Gastrocnemius medialis (tissue), 4 donors: ENCODE data around the gene PICALM.

ENCODE experiments used
- CTCF ChIP-seq, 5 experiments: fragments of 450-650 bp in 3 of 5; fragments of 200-600 bp in 2 of 5; sonication (generic) in 2 of 5; IDR thresholded peaks in 4 of 5; conservative IDR thresholded peaks in 1 of 5; 1 replicate in 4 of 5; 2 replicates in 1 of 5; pipeline ENCODE4 v1.5.1; 2016 to 2019; ENCODE audit warnings: antibody characterized with exemption in 5 of 5, mild to moderate bottlenecking in 3 of 5, moderate library complexity in 3 of 5
- POLR2A ChIP-seq, 2 donors: fragments of 450-650 bp; IDR thresholded peaks; one replicate each; pipeline ENCODE4 v1.6.1; 2017; ENCODE audit warnings: antibody characterized with exemption in 2 of 2, mild to moderate bottlenecking in 2 of 2, moderate library complexity in 2 of 2

GRCh38 chr11:86015699-86016098 lies 53.2 kb downstream of the PICALM start:
- TF ChIP-seq POLR2A (IDR thresholded peaks at IDR 0.05) (no peak), CTCF (IDR thresholded peaks at IDR 0.05 in 4 of 5, conservative IDR thresholded peaks at IDR 0.05 in 1 of 5) (no peak)
